Mammary epithelial cell (primary cell): ENCODE measurements around the gene BOC.

Experiments used
- EZH2 ChIP-seq: IDR thresholded peaks from 2 replicates; pipeline ENCODE4 v1.6.1; 2012; ENCODE audit warnings: low read length, inconsistent platforms, borderline replicate concordance
- TF ChIP-seq, protein P1 (sequence below), 2 donors: IDR thresholded peaks in 1 of 2; conservative IDR thresholded peaks in 1 of 2; 2 replicates each; pipeline ENCODE4 v1.5.1; 2011 to 2012; ENCODE audit warnings: inconsistent platforms in 2 of 2, low read length in 2 of 2, mild to moderate bottlenecking in 2 of 2, control low read depth in 1 of 2, low read depth in 1 of 2; ENCODE audit not compliant: insufficient read depth in 1 of 2; ENCODE audit errors: extremely low read depth in 1 of 2

DNA sequence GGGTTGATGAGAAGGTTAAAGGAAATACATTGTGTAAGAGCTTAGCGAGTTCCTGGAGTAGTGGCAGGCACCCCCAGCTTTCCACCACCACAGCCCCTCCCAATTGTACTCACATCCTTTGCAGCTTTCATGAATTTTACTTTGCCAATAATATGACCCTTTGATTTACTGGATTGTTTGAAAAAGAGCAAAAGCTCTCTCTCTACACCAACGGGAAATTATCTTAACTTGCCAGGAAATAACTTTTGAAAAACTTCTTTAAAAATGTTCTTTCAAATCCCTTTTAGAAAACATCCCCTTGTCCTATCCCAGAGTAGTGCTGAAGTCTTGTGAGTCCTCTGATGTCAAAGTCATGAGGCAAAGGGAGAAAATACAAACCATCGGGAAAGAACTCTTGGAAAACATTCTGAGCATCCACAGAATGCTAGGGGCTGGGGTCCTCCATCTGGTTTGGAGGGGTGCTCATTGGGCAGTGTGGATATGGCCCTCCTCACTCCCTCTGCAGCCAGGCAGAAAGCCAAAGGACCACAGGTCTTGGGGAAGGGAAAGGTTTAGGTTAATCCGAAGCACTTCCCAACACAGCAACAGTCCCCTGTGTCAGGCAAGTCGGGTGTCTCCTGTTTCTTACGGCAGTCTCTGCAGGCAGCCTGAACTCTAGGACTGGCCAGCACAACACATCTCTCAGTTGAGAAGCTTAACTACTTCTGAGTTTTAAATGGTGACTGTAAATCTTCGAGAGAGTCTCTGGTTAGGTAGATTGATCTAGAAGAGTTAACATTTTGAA, 36.5 kb downstream of the BOC start:
- TF ChIP-seq, protein P1, sequence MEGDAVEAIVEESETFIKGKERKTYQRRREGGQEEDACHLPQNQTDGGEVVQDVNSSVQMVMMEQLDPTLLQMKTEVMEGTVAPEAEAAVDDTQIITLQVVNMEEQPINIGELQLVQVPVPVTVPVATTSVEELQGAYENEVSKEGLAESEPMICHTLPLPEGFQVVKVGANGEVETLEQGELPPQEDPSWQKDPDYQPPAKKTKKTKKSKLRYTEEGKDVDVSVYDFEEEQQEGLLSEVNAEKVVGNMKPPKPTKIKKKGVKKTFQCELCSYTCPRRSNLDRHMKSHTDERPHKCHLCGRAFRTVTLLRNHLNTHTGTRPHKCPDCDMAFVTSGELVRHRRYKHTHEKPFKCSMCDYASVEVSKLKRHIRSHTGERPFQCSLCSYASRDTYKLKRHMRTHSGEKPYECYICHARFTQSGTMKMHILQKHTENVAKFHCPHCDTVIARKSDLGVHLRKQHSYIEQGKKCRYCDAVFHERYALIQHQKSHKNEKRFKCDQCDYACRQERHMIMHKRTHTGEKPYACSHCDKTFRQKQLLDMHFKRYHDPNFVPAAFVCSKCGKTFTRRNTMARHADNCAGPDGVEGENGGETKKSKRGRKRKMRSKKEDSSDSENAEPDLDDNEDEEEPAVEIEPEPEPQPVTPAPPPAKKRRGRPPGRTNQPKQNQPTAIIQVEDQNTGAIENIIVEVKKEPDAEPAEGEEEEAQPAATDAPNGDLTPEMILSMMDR (conservative IDR thresholded peaks at IDR 0.05 in 1 of 2, IDR thresholded peaks at IDR 0.05 in 1 of 2; ENCODE audit: extremely low read depth in 1 of 2, insufficient read depth in 1 of 2, low read depth in 1 of 2, low read length in 2 of 2), result no peak
- TF ChIP-seq EZH2, result no peak
